ENCODE data around the gene NCAPD3. TPM values are rescaled to one million over a fixed set of nuclear protein-coding genes. Genes with fewer than 3 reads are reported as not detected.

NCAPD3 gene
- total and polyA plus RNA-seq, 9 of the 15 experiments (the other 6 are each of a cell fraction or from before 2014, with no cell fraction given) = 23.6 to 80.6 (median 58.6) TPM

GRCh38 chr11:134250246-134250645 lies 26.5 kb upstream of the NCAPD3 start (continued):
- TF ChIP-seq PBX2 (CRISPR knock-in tag; IDR thresholded peaks at IDR 0.05; ENCODE audit: low read depth) (no peak), PBX2 (tag; conservative IDR thresholded peaks at IDR 0.05; ENCODE audit: low read depth) (no peak), ZKSCAN3 (CRISPR knock-in tag; IDR thresholded peaks at IDR 0.05) (no peak), ATF2 (CRISPR knock-in tag; IDR thresholded peaks at IDR 0.05) (no peak), TEAD4 (IDR thresholded peaks at IDR 0.05; ENCODE audit: low read length) (no peak), TEAD4 (CRISPR knock-in tag; IDR thresholded peaks at IDR 0.05; ENCODE audit: borderline replicate concordance) (no peak), CTCFL (IDR thresholded peaks at IDR 0.05; ENCODE audit: borderline replicate concordance, insufficient read depth, low read depth, low read length, poor library complexity, severe bottlenecking) (no peak)
